Keratinocyte (primary cell): ENCODE data around the gene AOAH. TPM values are rescaled to one million over a fixed set of nuclear protein-coding genes. Genes with fewer than 3 reads are reported as not detected.

Experiments used
- DNase-seq: peaks from one replicate; pipeline ENCODE4 v3.0.0-alpha.2; 2011; ENCODE audit warnings: low read depth, missing footprints, low spot score
- FAIRE-seq: peaks from 2 replicates; lab custom pipeline; 2011; peaks lifted over from hg19 to GRCh38; lab: Jason Lieb, UNC
- H2AFZ ChIP-seq: 2 replicates; pipeline ENCODE4 v1.6.0; 2012; ENCODE audit warnings: low read length, control low read depth, inconsistent platforms; ENCODE audit not compliant: control insufficient read depth
- H3K27ac ChIP-seq: 2 replicates; pipeline ENCODE4 v1.5.1; 2011; ENCODE audit warnings: low read length; ENCODE audit not compliant: control insufficient read depth, insufficient read depth
- H3K27me3 ChIP-seq: 3 replicates; pipeline ENCODE4 v1.6.0; 2011; ENCODE audit warnings: low read length; ENCODE audit not compliant: control insufficient read depth, insufficient read depth; ENCODE audit errors: extremely low read depth
- H3K36me3 ChIP-seq, 2 experiments: 2 replicates in 1 of 2; 3 replicates in 1 of 2; pipeline ENCODE4 v1.5.1; 2011; ENCODE audit warnings: low read length in 2 of 2, mild to moderate bottlenecking in 1 of 2; ENCODE audit not compliant: control insufficient read depth in 2 of 2, insufficient read depth in 2 of 2; ENCODE audit errors: extremely low read depth in 1 of 2
- H3K4me1 ChIP-seq: 3 replicates; pipeline ENCODE4 v1.5.1; 2011; ENCODE audit warnings: low read length; ENCODE audit not compliant: control insufficient read depth, insufficient read depth; ENCODE audit errors: extremely low read depth
- H3K4me2 ChIP-seq: 3 replicates; pipeline ENCODE4 v1.6.0; 2011; ENCODE audit warnings: low read depth, low read length; ENCODE audit not compliant: control insufficient read depth, insufficient read depth; ENCODE audit errors: extremely low read depth
- H3K4me3 ChIP-seq, 3 experiments: fragments of 200-600 bp in 1 of 3; sonication (generic) in 1 of 3; 2 replicates in 2 of 3; 3 replicates in 1 of 3; pipeline ENCODE4 v1.5.1; 2011 to 2016; ENCODE audit warnings: low read length in 3 of 3, mild to moderate bottlenecking in 3 of 3, control low read depth in 2 of 3, inconsistent platforms in 1 of 3, low read depth in 1 of 3, mixed read lengths in 1 of 3, mixed run types in 1 of 3, moderate library complexity in 1 of 3; ENCODE audit not compliant: control insufficient read depth in 2 of 3, insufficient read depth in 2 of 3; ENCODE audit errors: extremely low read depth in 1 of 3
- H3K79me2 ChIP-seq: 2 replicates; pipeline ENCODE4 v1.6.0; 2012; ENCODE audit warnings: low read length; ENCODE audit not compliant: control insufficient read depth, insufficient read depth
- H3K9ac ChIP-seq: 3 replicates; pipeline ENCODE4 v1.6.0; 2011; ENCODE audit warnings: low read length; ENCODE audit not compliant: control insufficient read depth, insufficient read depth; ENCODE audit errors: extremely low read depth
- H3K9me1 ChIP-seq: 3 replicates; pipeline ENCODE4 v1.6.0; 2011; ENCODE audit warnings: low read length; ENCODE audit not compliant: control insufficient read depth, insufficient read depth; ENCODE audit errors: extremely low read depth
- H3K9me3 ChIP-seq: 2 replicates; pipeline ENCODE4 v1.5.1; 2012; ENCODE audit warnings: low read depth, low read length; ENCODE audit not compliant: control insufficient read depth
- H4K20me1 ChIP-seq: 3 replicates; pipeline ENCODE4 v1.6.0; 2011; ENCODE audit warnings: low read length; ENCODE audit not compliant: control insufficient read depth, insufficient read depth; ENCODE audit errors: extremely low read depth
- CTCF ChIP-seq, 3 experiments: IDR thresholded peaks in 1 of 3; conservative IDR thresholded peaks in 1 of 3; optimal IDR thresholded peaks in 1 of 3; 2 replicates in 2 of 3; 3 replicates in 1 of 3; pipeline versions ENCODE3 to v1.5.1; 2011; ENCODE audit warnings: low read length in 3 of 3, mild to moderate bottlenecking in 3 of 3, moderate library complexity in 2 of 3, control low read depth in 1 of 3, inconsistent platforms in 1 of 3; ENCODE audit not compliant: insufficient read depth in 2 of 3; ENCODE audit errors: extremely low read depth in 1 of 3
- EZH2 ChIP-seq: IDR thresholded peaks from one replicate; pipeline ENCODE4 v1.6.1; 2012; ENCODE audit warnings: inconsistent platforms, mild to moderate bottlenecking, low read length, moderate library complexity
- dilution Hi-C: fragments of 300-500 bp; cut with MboI; formaldehyde crosslinking; loops from one replicate; pipeline ENCODE4 v1.7.0; 2020; ENCODE audit warnings: low sequenced_read_pairs; ENCODE audit not compliant: extremely low pct_ligation_motif_present
- polyA plus RNA-seq, 5 experiments: library from polyadenylated mRNA; depleted of rRNA in 3 of 5; stranded (reverse) in 3 of 5; stranded (forward) in 1 of 5; unstranded in 1 of 5; fragments of >200 nt; gene quantifications; 1 replicate in 1 of 5; 2 replicates in 3 of 5; 3 replicates in 1 of 5; pipeline versions ENCODE4 v1.2.1 to v1.2.3, GENCODE V29; 2011 to 2012; ENCODE audit warnings: missing spikeins in 2 of 5, low read depth in 1 of 5, low replicate concordance in 1 of 5

Gene AOAH
- polyA plus RNA-seq, 1 donor (not counting 4 experiments of a cell fraction or from before 2014, with no cell fraction given), result 0.43 TPM

- dilution Hi-C loops, result no loop called here
- H2AFZ ChIP-seq, result no peak overlapping the region
- H3K9ac ChIP-seq, result no peak overlapping the region
- H3K4me3 ChIP-seq, result no peak overlapping the region
- H3K9me3 ChIP-seq, result no peaks in the 10 kb centered on the region
- TF ChIP-seq CTCF (optimal IDR thresholded peaks at IDR 0.05 in 1 of 3, IDR thresholded peaks at IDR 0.05 in 1 of 3, conservative IDR thresholded peaks at IDR 0.05 in 1 of 3; ENCODE audit: extremely low read depth in 1 of 3, insufficient read depth in 2 of 3, low read length in 3 of 3), result no peak
- no peak for TF ChIP-seq EZH2
- no peaks in the 10 kb centered on the region for H3K27me3 ChIP-seq
- peaks cover 21% of the 10 kb centered on the region for H3K4me1 ChIP-seq
- H3K79me2 ChIP-seq, result no peaks in the 10 kb centered on the region
- no peaks in the 10 kb centered on the region for H4K20me1 ChIP-seq
- no peak overlapping the region for H3K4me2 ChIP-seq
- DNase-seq, result no peak
- no peak for FAIRE-seq
- H3K36me3 ChIP-seq, result no peaks in the 10 kb centered on the region
- no peaks in the 10 kb centered on the region for H3K9me1 ChIP-seq
- H3K27ac ChIP-seq, result no peak overlapping the region
Observed at GRCh38 chr7:36599645-36600313, 124.5 kb downstream of the AOAH start.

- Histone ChIP-seq H3K9me1 (no peaks in the 10 kb centered on the region), H3K4me3 (no peak overlapping the region), H3K9me3 (no peaks in the 10 kb centered on the region), H3K4me2 (no peak overlapping the region), H2AFZ (no peak overlapping the region), H3K27me3 (no peaks in the 10 kb centered on the region), H4K20me1 (no peaks in the 10 kb centered on the region), H3K27ac (no peak overlapping the region), H3K79me2 (no peaks in the 10 kb centered on the region), H3K9ac (no peak overlapping the region), H3K4me1 (peaks cover 16% of the 10 kb centered on the region), H3K36me3 (no peaks in the 10 kb centered on the region)
- no peak for TF ChIP-seq EZH2
- dilution Hi-C loops, result no loop called here
- DNase-seq (no peak), FAIRE-seq (no peak)
Observed at GRCh38 chr7:36598054-36598674, 126.1 kb downstream of the AOAH start.
